Measurements from ENCODE around the gene HOMER2. TPM values are rescaled to one million over a fixed set of nuclear protein-coding genes. Genes with fewer than 3 reads are reported as not detected.

HOMER2 gene
- total and polyA plus RNA-seq, 2 of the 13 experiments (the other 11 are each of a cell fraction or from before 2014, with no cell fraction given), result 12.9 to 14.1 TPM

- no peak for TF ChIP-seq ZNF563 (CRISPR knock-in tag; IDR thresholded peaks at IDR 0.05)
- TF ChIP-seq ZNF83 (CRISPR knock-in tag; IDR thresholded peaks at IDR 0.05; ENCODE audit: borderline replicate concordance), result no peak
- no peak for TF ChIP-seq ZNF383 (CRISPR knock-in tag; IDR thresholded peaks at IDR 0.05; ENCODE audit: borderline replicate concordance)
- TF ChIP-seq SP1 (IDR thresholded peaks at IDR 0.05), result no peak
- TF ChIP-seq SP1 (CRISPR knock-in tag; IDR thresholded peaks at IDR 0.05), result no peak
- no peak for TF ChIP-seq KLF11 (CRISPR knock-in tag; IDR thresholded peaks at IDR 0.05)
- no peak for TF ChIP-seq NFE2L2 (IDR thresholded peaks at IDR 0.05; ENCODE audit: low read length)
- 0 out of 2 replicates have a peak, but pooled peaks have one; percentile 28 for TF ChIP-seq DNMT3B (CRISPR knock-in tag; conservative IDR thresholded peaks at IDR 0.05)
- no peak for TF ChIP-seq MEIS1 (CRISPR knock-in tag; IDR thresholded peaks at IDR 0.05; ENCODE audit: borderline replicate concordance)
- TF ChIP-seq ZNF546 (CRISPR knock-in tag; conservative IDR thresholded peaks at IDR 0.05), result no peak
- TF ChIP-seq TP53 (CRISPR knock-in tag; conservative IDR thresholded peaks at IDR 0.05), result no peak
- no peak for TF ChIP-seq MBNL3 (CRISPR knock-in tag; conservative IDR thresholded peaks at IDR 0.05)
- TF ChIP-seq ZNF792 (CRISPR knock-in tag; IDR thresholded peaks at IDR 0.05), result no peak
- no peak for TF ChIP-seq ZNF512B (CRISPR knock-in tag; IDR thresholded peaks at IDR 0.05; ENCODE audit: borderline replicate concordance)
- TF ChIP-seq ZNF225 (CRISPR knock-in tag; IDR thresholded peaks at IDR 0.05), result no peak
- no peak for TF ChIP-seq ZNF160 (CRISPR knock-in tag; IDR thresholded peaks at IDR 0.05)
- no peak for TF ChIP-seq ZNF276 (CRISPR knock-in tag; IDR thresholded peaks at IDR 0.05; ENCODE audit: low read depth)
- TF ChIP-seq ZNF652 (CRISPR knock-in tag; IDR thresholded peaks at IDR 0.05; ENCODE audit: borderline replicate concordance, low read depth), result no peak
- TF ChIP-seq DR1 (CRISPR knock-in tag; IDR thresholded peaks at IDR 0.05), result no peak
- TF ChIP-seq ZNF367 (CRISPR knock-in tag; IDR thresholded peaks at IDR 0.05; ENCODE audit: borderline replicate concordance), result no peak
- TF ChIP-seq POGK (CRISPR knock-in tag; conservative IDR thresholded peaks at IDR 0.05), result peak; percentile 16; the same call in 1 of the 2 replicates
- TF ChIP-seq ZNF496 (CRISPR knock-in tag; IDR thresholded peaks at IDR 0.05; ENCODE audit: insufficient replicate concordance), result no peak
- TF ChIP-seq MIER3 (CRISPR knock-in tag; IDR thresholded peaks at IDR 0.05; ENCODE audit: borderline replicate concordance), result no peak
- TF ChIP-seq KDM1A (CRISPR knock-in tag; IDR thresholded peaks at IDR 0.05), result no peak
- TF ChIP-seq RBFOX2 (IDR thresholded peaks at IDR 0.05; ENCODE audit: low read depth, low read length), result peak; percentile 15
Observed at GRCh38 chr15:82810061-82810889, 142.2 kb downstream of the HOMER2 start (continued).
